HG02763 (cell line): ENCODE data around the gene PUSL1.

Experiments used
- ATAC-seq: cut with Tn5 transposase; IDR thresholded peaks from one replicate; pipeline ENCODE4 v1.9.1; 2021; ENCODE audit warnings: mild to moderate bottlenecking, moderate library complexity; ENCODE audit not compliant: unreplicated experiment

Gene PUSL1

GRCh38 chr1:1307923-1308755, at the start of gene PUSL1, which contains the start of gene ACAP3:
Gene PUSL1, plus strand, starts transcription at chr1:1308597. Its CDS starts 47 bp downstream, at chr1:1308644.
Gene ACAP3, minus strand, starts transcription at chr1:1307930. Its CDS starts 115 bp downstream, at chr1:1307815.
- ATAC-seq, result peak; percentile 56

- no peak for ATAC-seq
Observed at GRCh38 chr1:1259119-1259488, 49.3 kb upstream of the PUSL1 start.

GRCh38 chr1:1259540-1259939, 48.9 kb upstream of the PUSL1 start:
- ATAC-seq, result no peak

- no peak for ATAC-seq
Observed at GRCh38 chr1:1259951-1260600, 48.3 kb upstream of the PUSL1 start.

GRCh38 chr1:1260843-1261560, 47.4 kb upstream of the PUSL1 start:
- ATAC-seq, result no peak

- no peak for ATAC-seq
Observed at GRCh38 chr1:1262071-1262470, 46.3 kb upstream of the PUSL1 start.

DNA sequence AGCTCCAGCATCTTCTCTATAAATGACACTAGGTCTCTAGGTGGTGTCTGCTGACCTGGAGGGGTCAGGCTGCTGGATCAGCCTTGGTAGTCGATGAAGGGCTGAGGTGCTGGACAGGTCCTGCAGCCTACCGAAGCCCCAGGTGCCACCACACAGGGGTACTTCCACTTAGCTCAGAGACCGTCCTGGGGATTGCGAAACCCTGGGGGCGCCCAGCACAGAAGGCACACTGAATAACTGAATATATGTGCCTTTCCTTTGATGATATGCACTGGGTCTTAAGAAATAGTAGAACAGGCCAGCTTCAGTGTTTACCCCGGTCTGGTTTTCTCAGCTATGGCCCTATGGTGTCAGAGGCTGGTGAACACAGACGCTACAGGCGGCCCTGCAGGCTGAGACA, 45.6 kb upstream of the PUSL1 start:
- no peak for ATAC-seq

- no peak for ATAC-seq
Observed at GRCh38 chr1:1264026-1264425, 44.4 kb upstream of the PUSL1 start.

GRCh38 chr1:1264868-1265272, 43.5 kb upstream of the PUSL1 start:
- ATAC-seq, result no peak

DNA sequence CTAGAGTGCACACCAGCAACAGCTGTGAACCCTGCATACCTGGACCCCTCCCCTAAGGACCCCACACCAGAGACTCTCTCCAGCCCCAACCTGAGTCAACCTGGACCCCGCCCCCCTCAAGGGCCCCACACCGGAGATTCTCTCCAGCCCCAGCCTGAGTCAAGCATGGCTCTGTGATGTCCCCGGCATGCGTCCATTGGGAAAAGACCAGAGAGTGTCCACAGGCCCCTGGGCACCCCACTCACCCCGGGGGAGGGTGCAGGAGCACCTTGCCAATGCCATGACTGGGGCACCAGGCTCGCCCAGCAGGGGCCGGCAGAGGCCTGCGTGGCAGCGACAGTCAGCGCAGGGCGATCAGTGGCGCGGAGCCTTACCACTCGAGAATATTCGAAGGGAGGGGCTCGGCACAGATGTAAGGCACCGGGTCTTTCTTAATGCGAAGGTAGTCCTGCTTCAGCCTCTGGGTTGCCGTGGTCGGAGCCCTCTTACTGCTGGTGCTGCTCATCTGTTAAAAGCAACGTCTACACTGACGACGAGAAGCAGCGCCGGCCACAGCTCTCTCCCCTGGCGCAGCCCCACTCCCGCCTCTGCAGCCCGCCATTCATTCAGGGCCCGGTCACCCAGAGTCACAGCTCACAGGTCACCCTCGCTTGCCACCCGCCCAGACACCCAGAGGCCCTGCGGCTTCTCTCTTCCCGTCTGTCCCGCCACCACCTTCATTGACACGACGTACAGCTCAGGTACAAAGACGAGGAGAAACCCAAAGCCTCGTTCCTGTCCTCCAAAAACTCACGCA, 40.7 kb upstream of the PUSL1 start:
- ATAC-seq, result no peak

- no peak for ATAC-seq
Observed at GRCh38 chr1:1268284-1268682, 40.1 kb upstream of the PUSL1 start.

- no peak for ATAC-seq
Observed at GRCh38 chr1:1270813-1271212, 37.6 kb upstream of the PUSL1 start.

DNA sequence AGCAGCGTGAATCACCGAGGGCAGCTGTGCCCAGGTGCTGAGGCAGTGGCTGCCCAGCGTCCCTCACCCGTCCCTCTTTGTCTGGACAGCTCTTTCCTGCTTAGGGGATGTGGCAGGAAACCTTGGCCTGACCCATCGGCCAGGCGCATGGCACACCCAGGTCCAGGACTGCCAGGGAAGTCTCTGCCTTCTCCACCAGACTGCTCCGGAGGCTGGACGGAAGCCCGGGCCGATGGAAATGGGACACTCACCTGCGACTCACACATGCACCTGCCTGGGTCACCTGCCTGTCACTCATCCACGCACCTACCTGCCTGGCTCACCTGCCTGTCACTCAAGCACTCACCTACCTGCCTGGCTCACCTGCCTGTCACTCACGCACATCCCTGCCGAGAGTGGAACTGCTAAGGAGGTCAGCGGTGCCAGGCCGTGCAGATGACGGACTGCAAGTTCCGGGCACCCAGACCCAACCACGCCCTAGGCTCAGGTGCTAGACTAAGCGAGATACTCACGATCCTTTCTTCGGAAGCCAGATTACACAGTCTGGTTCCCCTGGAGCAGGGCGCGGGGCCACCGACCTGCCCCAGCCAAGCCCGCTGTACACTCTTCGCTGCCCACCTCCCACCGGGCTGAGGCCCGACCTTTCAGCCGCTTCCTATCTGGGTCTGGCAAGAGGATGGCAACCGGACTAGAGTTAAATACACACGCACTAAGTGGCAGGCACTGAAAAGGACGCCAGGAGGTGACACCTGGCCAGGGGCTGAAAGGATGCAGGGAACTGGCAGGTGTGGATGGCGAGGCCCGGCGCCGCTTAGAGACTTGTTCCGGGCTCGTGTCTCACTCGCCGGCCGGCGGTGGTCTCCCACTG, 35.8 kb upstream of the PUSL1 start:
- no peak for ATAC-seq

- ATAC-seq, result peak; percentile 9
Observed at GRCh38 chr1:1273209-1273511, 35.2 kb upstream of the PUSL1 start.

DNA sequence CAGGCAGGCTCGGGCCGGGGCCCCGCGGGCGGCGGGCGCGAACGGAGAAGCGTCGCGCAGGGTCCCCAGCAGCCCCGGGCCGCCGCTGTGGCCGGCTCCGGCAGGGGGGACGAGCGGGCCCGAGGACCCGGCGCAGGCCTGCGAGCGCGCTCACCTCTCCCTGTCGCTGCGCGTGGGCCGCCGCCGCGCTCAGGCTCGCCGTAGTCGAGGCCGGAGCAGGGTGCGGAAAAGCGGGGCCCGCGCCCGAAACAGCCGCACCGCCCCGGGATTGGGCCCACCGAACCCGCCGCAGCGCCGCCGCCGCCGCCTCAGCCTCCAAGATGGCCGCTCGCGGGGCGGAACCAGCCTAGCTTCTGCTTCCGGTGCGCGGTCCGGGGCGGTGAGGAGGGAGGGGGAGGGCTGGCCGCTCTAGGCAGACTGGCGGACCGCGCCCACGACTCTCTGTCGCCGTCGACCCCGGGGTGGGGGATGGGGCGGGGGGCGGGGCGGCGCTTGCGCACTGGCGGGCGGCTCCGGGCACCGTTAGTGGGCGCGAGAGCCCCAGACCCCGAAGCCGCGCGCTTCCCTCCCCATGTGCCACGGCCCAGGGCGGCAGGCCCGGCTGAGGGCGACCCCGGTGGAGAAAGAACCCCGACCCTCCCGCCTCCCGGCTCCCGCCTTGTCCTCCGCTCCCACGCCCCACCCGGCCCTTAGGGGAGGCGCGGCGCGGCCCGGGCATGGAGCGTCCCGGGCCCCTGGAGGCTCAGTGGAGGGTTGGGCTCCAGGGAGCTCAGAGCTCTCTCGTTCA, 34.7 kb upstream of the PUSL1 start, which contains the start of gene UBE2J2:
TSS of gene UBE2J2 (minus strand) at position 343 of the 787 bp plus-strand sequence. CDS start 5,862 bp downstream, outside the sequence.
- peak; percentile 91 for ATAC-seq

DNA sequence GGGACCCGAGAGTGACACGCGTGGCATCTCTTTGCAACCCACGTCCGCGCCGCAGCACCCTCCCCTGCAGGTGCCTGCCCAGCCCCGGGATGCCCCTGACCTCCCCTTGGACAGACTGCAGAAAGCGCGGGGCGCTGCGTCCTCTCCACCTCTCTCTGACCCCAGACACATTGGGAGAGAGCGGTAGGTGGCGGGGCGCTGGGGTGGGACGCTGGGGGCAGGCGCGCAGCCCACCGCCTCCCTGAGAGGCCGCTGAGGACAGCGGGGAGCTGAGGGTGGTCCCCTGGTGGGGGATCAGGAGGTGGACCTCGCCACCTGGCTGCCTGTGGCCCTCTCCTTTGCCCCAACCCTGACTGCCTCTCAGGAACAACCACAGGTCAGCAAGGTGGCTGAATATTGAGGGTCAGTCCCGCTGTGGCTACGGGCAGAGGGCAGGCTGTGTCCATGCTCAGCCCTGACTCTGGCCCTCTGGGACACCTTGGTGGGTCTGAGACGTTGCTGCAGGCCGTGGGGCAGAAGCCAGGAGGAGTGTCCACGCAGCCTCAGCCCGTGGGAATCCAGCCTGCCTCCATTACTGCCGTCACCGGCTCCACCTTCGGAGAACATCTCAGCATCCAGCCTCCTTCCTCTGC, 34.0 kb upstream of the PUSL1 start:
- no peak for ATAC-seq

- ATAC-seq, result no peak
Observed at GRCh38 chr1:1274931-1275431, 33.4 kb upstream of the PUSL1 start.

GRCh38 chr1:1275836-1276235, 32.6 kb upstream of the PUSL1 start:
- ATAC-seq, result no peak
